ENCODE data around the gene SH3GL1.

GRCh38 chr19:4345342-4346019 lies 54.9 kb downstream of the SH3GL1 start:
- TF ChIP-seq, protein P1, sequence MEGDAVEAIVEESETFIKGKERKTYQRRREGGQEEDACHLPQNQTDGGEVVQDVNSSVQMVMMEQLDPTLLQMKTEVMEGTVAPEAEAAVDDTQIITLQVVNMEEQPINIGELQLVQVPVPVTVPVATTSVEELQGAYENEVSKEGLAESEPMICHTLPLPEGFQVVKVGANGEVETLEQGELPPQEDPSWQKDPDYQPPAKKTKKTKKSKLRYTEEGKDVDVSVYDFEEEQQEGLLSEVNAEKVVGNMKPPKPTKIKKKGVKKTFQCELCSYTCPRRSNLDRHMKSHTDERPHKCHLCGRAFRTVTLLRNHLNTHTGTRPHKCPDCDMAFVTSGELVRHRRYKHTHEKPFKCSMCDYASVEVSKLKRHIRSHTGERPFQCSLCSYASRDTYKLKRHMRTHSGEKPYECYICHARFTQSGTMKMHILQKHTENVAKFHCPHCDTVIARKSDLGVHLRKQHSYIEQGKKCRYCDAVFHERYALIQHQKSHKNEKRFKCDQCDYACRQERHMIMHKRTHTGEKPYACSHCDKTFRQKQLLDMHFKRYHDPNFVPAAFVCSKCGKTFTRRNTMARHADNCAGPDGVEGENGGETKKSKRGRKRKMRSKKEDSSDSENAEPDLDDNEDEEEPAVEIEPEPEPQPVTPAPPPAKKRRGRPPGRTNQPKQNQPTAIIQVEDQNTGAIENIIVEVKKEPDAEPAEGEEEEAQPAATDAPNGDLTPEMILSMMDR (IDR thresholded peaks at IDR 0.05; ENCODE audit: poor library complexity): no peak
- TF ChIP-seq EZH2 (IDR thresholded peaks at IDR 0.05; ENCODE audit: borderline replicate concordance) (no peak), EZH2phosphoT487 (IDR thresholded peaks at IDR 0.05; ENCODE audit: low read depth, severe bottlenecking, unreplicated experiment) (no peak)

All from hepatocyte (in vitro differentiated cells).